Urinary bladder (tissue), 4 donors: Measurements from ENCODE around the gene KIF13A. TPM values are rescaled to one million over a fixed set of nuclear protein-coding genes. Genes with fewer than 3 reads are reported as not detected.

Source experiments
- DNase-seq: peaks from one replicate; pipeline ENCODE4 v3.0.0-alpha.2; 2015; ENCODE audit errors: extremely low spot score
- H3K27ac ChIP-seq: one replicate; pipeline ENCODE4 v1.5.1; 2013; ENCODE audit warnings: low read depth, mild to moderate bottlenecking, moderate library complexity
- H3K36me3 ChIP-seq: one replicate; pipeline ENCODE4 v1.6.1; 2013; ENCODE audit warnings: mild to moderate bottlenecking, moderate library complexity; ENCODE audit not compliant: insufficient read depth
- H3K4me1 ChIP-seq: one replicate; pipeline ENCODE4 v1.6.1; 2013; ENCODE audit warnings: mild to moderate bottlenecking, moderate library complexity; ENCODE audit not compliant: insufficient read depth
- H3K4me3 ChIP-seq: one replicate; pipeline ENCODE4 v1.5.1; 2013; ENCODE audit warnings: low read depth, low read length
- WGBS: extraction: QIAGEN DNeasy Blood & Tissue Kit; methylation state at CpG from one replicate; pipeline ENCODE4 v1.1.7; 2013; 5-methylcytosine and 5-hydroxymethylcytosine counted together
- polyA plus RNA-seq: library from polyadenylated mRNA; stranded (reverse); fragments of 200-250 nt; gene quantifications from one replicate; pipeline ENCODE4 v1.2.3, GENCODE V29; 2013
- total RNA-seq: library from RNA; depleted of rRNA; stranded (reverse); fragments of >200 nt; gene quantifications from one replicate; pipeline ENCODE4 v1.2.3, GENCODE V29; 2014
- donor health status: healthy with polysubstance abuse.
- donor health status: healthy.

The KIF13A gene
- total and polyA plus RNA-seq, 2 donors = 41.1 to 64.7 TPM

DNA sequence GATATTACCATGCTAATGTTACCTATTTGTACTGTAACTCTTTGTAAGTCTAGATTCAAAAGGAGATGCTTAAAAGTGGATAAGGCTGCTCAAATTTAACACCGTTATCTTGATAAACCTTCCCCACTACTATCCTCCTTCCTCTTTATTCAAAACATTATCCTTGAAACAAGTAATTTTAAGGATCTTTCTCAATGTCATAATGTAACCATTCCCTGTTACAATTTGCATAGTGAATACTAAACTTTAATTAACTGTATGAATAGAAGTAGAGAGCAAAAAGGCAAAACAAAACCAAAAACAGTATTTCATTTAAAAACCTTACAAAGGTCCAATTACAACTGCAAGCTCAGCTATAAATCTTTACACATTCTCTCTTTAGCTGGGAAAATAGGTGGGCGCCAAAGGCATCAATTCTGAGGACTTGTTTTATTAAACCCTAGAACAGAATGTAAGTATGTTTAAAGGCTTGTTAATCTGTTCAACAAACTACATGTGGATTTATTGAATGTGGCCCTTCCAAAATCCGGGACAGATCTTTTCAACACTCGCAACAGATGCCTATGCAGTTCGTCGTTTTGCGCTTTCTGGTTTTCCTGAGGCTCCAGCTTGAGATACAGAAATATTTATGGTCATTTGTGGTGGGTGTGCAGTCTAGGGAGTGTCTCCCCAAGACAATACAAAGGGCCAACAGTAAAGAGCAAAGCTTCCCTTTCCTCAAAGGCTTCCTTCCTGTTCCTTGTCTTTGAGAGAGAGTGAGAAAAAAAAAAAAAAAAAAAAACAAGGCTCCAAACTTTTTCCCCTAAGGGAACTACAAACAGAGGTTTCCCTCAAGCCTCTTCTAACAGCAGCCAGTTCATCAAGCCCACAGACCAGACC, 15.1 kb downstream of the KIF13A start:
- WGBS = 39% methylated on average over 7 of the region's 7 CpGs
- Histone ChIP-seq H3K4me1 (no peaks in the 10 kb centered on the region), H3K4me3 (no peak overlapping the region), H3K27ac (no peak overlapping the region), H3K36me3 (no peaks in the 10 kb centered on the region)
- no peak for DNase-seq

- Histone ChIP-seq H3K36me3 (no peaks in the 10 kb centered on the region), H3K27ac (no peak overlapping the region), H3K4me3 (no peak overlapping the region), H3K4me1 (no peaks in the 10 kb centered on the region)
- no peak for DNase-seq
- WGBS = 56% methylated on average over 7 of the region's 7 CpGs
Observed at GRCh38 chr6:17971128-17972073, 16.0 kb downstream of the KIF13A start.

DNA sequence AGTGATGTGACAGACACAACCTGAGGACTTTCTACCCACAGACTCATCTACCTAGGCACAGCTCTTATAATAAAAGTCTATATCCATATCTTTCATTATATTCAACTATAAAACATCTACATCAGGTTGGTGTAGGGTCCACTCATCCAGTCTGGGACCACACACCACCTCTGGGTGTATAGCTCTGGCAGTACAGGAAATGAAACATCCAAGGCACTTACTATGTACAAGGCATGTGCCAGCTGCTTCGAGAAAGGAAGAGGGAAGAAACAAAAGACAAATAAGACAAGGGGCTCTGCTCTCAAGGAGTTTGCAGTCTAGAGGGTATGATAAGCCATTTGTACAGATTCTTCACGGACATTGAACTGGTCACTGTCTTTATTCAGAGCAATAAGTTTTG, 18.6 kb downstream of the KIF13A start:
- Histone ChIP-seq H3K4me1 (no peaks in the 10 kb centered on the region), H3K4me3 (no peak overlapping the region), H3K27ac (no peak overlapping the region), H3K36me3 (no peaks in the 10 kb centered on the region)
- 85% methylated on average over 2 of the region's 2 CpGs for WGBS
- no peak for DNase-seq

DNA sequence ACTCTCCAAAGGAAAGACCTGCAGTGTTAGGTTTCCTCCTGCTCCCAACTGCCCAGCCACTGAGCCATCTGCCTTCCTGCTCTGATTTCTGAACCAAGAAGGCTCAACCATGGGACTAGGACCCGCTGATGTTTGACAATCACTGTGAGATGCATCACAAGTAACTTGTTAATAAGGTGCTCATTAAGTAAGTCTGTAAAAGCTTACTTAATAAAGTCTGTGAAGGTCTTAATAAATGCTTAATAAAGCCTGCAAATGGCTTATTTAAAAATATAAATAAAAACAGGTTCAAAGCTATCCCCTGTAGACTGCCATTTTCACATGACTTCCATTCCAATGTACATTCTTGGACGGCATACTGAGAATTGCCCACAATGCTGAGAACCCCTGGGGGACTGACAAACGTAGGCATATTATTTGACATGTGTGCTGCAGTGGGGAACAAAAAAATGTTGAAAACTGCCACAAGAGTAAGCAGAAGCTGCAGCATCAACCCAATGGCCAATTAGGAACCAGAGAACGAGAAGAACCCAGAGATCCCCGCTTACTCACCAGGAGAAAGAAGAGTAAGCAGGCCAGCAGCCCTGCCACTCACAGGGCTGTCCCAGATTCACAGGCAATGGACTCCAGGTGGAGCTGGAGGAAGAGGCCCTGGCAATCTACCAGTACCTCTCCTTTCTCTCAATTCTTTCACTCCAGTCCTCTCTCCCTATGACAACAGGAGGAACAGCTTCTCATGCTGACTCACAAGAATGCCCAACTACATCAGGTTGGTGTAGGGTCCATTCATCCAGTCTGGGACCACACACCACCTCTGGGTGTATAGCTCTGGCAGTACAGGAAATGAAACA, 19.5 kb downstream of the KIF13A start:
- Histone ChIP-seq H3K27ac (no peak overlapping the region), H3K4me1 (no peaks in the 10 kb centered on the region), H3K4me3 (no peak overlapping the region), H3K36me3 (no peaks in the 10 kb centered on the region)
- no peak for DNase-seq
- 84% methylated on average over 5 of the region's 5 CpGs for WGBS

DNA sequence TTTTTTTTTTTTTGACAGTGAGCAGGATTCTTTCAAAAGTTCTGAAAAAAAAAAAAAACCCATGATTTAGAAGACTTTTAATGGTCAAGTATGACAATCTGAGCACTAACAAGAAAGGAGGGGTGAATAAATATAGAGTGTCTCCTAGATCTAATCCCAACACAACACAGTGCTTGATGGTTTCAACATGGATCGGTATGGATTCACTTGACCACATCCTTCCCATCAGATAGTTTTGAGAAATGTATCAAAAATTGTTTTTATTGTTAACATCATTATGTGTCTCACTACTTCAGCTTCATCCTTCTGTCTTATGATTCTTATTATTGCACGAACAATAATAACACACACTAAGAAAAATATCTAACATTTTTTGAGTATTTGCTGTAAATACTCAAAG, 21.0 kb downstream of the KIF13A start:
- Histone ChIP-seq H3K4me3 (no peak overlapping the region), H3K36me3 (no peaks in the 10 kb centered on the region), H3K4me1 (no peaks in the 10 kb centered on the region), H3K27ac (no peak overlapping the region)
- WGBS = 75% methylated on average over 2 of the region's 2 CpGs
- DNase-seq = no peak

DNA sequence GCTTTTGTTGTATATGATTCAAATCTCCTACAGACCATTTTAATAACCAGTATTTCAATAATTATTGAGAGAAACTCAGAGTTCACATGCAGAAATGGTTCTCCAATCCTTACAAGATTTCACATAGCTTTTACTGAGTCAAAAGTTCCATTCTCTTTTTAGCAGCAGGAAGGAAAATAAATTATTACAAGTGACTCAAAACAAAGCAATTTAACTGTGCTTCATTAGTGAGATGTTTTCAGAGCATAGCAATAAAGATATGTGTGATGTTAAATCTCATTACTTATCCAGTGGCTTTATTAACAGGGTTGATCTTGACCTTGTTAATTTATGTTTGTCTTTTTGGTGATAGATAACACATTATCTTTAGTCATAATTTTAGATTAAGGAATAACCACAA, 22.0 kb downstream of the KIF13A start:
- Histone ChIP-seq H3K27ac (no peak overlapping the region), H3K36me3 (no peaks in the 10 kb centered on the region), H3K4me3 (no peak overlapping the region), H3K4me1 (no peaks in the 10 kb centered on the region)
- no peak for DNase-seq

- no peak for DNase-seq
- no peak overlapping the region for H3K27ac ChIP-seq
- WGBS = 91% methylated on average over 8 of the region's 8 CpGs
- no peaks in the 10 kb centered on the region for H3K36me3 ChIP-seq
- no peak overlapping the region for H3K4me3 ChIP-seq
- no peaks in the 10 kb centered on the region for H3K4me1 ChIP-seq
Observed at GRCh38 chr6:17964633-17965032, 22.8 kb downstream of the KIF13A start.

DNA sequence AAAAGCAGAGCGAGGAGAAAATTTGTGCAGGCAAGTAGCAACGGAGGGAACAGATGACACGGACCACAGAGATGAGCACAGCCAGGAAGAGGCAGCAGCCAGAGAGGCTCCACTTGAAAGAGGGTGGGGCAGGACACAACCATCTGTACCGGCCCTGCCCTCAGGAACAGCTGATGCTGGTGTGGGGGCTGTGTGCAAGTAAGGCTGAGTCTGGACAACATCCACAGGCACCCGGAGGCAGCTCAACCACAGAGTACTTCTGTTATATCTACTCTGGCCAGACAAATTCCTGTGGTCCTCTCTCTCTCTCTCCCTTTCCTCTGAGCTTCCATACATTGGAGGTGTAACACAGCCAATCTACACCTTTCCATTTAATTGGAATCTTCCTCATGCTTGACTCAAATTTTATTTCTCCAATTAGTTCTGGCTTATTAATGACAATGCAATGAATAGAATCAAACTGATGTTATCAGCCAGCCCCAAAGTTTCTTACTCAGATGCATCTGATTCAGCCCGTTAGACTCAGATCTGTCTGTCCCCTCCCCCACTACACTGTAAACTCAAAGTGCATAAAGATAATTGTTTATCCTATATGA, 24.9 kb downstream of the KIF13A start:
- Histone ChIP-seq H3K4me3 (no peak overlapping the region), H3K4me1 (no peaks in the 10 kb centered on the region), H3K27ac (no peak overlapping the region), H3K36me3 (no peaks in the 10 kb centered on the region)
- 15% methylated on average over 6 of the region's 6 CpGs for WGBS
- DNase-seq = no peak

DNA sequence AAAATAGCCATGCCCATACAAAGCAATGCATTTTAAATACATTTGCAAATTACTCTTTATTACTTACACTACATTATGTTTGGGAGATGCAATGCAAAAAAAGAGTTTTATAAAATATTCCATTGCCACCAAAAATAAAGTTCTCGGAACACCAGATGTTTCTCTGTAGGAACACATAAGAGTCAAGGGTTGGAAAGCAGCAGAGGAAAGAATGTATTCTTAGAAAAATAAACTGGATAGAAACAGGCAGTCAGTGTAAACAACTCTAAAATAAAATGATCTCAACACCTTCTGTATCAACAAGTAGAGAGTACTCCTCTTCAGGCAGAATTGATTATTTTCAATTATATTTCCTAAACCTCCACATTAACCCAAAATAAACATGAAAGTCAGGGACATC, 28.1 kb downstream of the KIF13A start:
- Histone ChIP-seq H3K4me3 (no peak overlapping the region), H3K36me3 (no peaks in the 10 kb centered on the region), H3K27ac (no peak overlapping the region), H3K4me1 (no peaks in the 10 kb centered on the region)
- DNase-seq = no peak
- WGBS = 41% methylated on average over 1 of the region's 1 CpG

- no peaks in the 10 kb centered on the region for H3K36me3 ChIP-seq
- H3K4me3 ChIP-seq = no peak overlapping the region
- WGBS = 74% methylated on average over 4 of the region's 4 CpGs
- H3K27ac ChIP-seq = no peak overlapping the region
- no peak for DNase-seq
- no peaks in the 10 kb centered on the region for H3K4me1 ChIP-seq
Observed at GRCh38 chr6:17957904-17958620, 29.4 kb downstream of the KIF13A start.

- no peak for DNase-seq
- H3K27ac ChIP-seq = no peak overlapping the region
- H3K4me1 ChIP-seq = no peaks in the 10 kb centered on the region
- H3K36me3 ChIP-seq = no peaks in the 10 kb centered on the region
- 16% methylated on average over 1 of the region's 1 CpG for WGBS
- no peak overlapping the region for H3K4me3 ChIP-seq
Observed at GRCh38 chr6:17957498-17957897, 29.9 kb downstream of the KIF13A start.

DNA sequence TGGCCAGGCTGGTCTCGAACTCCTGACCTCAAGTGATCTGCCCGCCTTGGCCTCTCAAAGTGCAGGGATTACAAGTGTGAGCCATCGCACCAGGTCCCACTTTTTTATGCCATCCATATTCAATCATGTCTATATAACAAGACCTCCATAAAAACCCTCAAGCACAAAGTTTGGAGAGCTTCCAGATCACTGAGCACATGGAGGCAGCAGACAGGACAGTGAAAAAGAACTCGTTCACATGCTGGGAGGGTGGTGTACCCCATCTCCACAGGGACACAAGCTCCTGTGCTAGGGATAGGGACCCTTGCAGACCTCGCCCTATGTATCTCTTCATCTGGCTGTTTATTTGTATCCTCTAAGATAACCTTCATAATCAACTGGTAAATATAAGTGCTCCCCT, 30.3 kb downstream of the KIF13A start:
- no peaks in the 10 kb centered on the region for H3K4me1 ChIP-seq
- no peak overlapping the region for H3K27ac ChIP-seq
- no peak for DNase-seq
- H3K36me3 ChIP-seq = no peaks in the 10 kb centered on the region
- 76% methylated on average over 5 of the region's 5 CpGs for WGBS
- H3K4me3 ChIP-seq = no peak overlapping the region
